CD4-positive, alpha-beta memory T cell (primary cell): Measurements from ENCODE around the gene KCNQ1. TPM values are rescaled to one million over a fixed set of nuclear protein-coding genes. Genes with fewer than 3 reads are reported as not detected.

Experiments used
- CTCF ChIA-PET: fragments of 350-600 bp; sonication (Branson Sonifier 250); formaldehyde crosslinking; loops from one replicate; lab custom pipeline; 2021; ENCODE audit warnings: inconsistent platforms; ENCODE audit not compliant: partially characterized antibody; lab: Charles Lee
- POLR2A ChIA-PET: fragments of 350-600 bp; sonication (Branson Sonifier 250); formaldehyde crosslinking; loops from one replicate; lab custom pipeline; 2021; ENCODE audit not compliant: partially characterized antibody; lab: Charles Lee
- DNase-seq, 5 donors: peaks; one replicate each; pipeline versions ENCODE4 v3.0.0 to v3.0.0-alpha.2; 2020 to 2022; ENCODE audit warnings: mixed read lengths in 1 of 5
- H3K27ac ChIP-seq: one replicate; pipeline ENCODE4 v1.7.0; 2013; ENCODE audit warnings: low read depth, low read length
- H3K27me3 ChIP-seq: 2 replicates; pipeline ENCODE4 v1.7.0; 2013; ENCODE audit warnings: mild to moderate bottlenecking, low read length, moderate library complexity; ENCODE audit not compliant: insufficient read depth
- H3K36me3 ChIP-seq: 2 replicates; pipeline ENCODE4 v1.7.0; 2013; ENCODE audit warnings: mild to moderate bottlenecking, low read length, moderate library complexity; ENCODE audit not compliant: insufficient read depth
- H3K4me1 ChIP-seq: 2 replicates; pipeline ENCODE4 v1.7.0; 2013; ENCODE audit warnings: mild to moderate bottlenecking, low read length, moderate library complexity; ENCODE audit not compliant: insufficient read depth
- H3K4me3 ChIP-seq, 2 donors: one replicate each; pipeline ENCODE4 v1.7.0; 2013; ENCODE audit warnings: low read length in 2 of 2, mild to moderate bottlenecking in 1 of 2
- H3K9me3 ChIP-seq, 2 donors: one replicate each; pipeline ENCODE4 v1.7.0; 2013; ENCODE audit warnings: low read length in 2 of 2, control low read depth in 1 of 2; ENCODE audit not compliant: control insufficient read depth in 1 of 2
- H3K27ac Mint-ChIP-seq, 7 donors: one replicate each; pipeline ENCODE4 v1.8.0; 2020 to 2021; ENCODE audit warnings: mixed read lengths in 7 of 7, mild to moderate bottlenecking in 6 of 7, inconsistent platforms in 3 of 7, moderate library complexity in 3 of 7
- H3K27me3 Mint-ChIP-seq, 2 donors: one replicate each; pipeline ENCODE4 v1.8.0; 2020 to 2021; ENCODE audit warnings: mixed read lengths in 2 of 2
- H3K36me3 Mint-ChIP-seq, 2 donors: one replicate each; pipeline ENCODE4 v1.8.0; 2020 to 2021; ENCODE audit warnings: mixed read lengths in 2 of 2, inconsistent platforms in 1 of 2, mild to moderate bottlenecking in 1 of 2
- H3K4me1 Mint-ChIP-seq, 4 donors: one replicate each; pipeline ENCODE4 v1.8.0; 2020 to 2021; ENCODE audit warnings: mixed read lengths in 4 of 4, mild to moderate bottlenecking in 1 of 4
- H3K4me3 Mint-ChIP-seq, 8 donors: one replicate each; pipeline ENCODE4 v1.8.0; 2020 to 2021; ENCODE audit warnings: mixed read lengths in 8 of 8, mild to moderate bottlenecking in 7 of 8, moderate library complexity in 6 of 8, inconsistent platforms in 3 of 8
- H3K9me3 Mint-ChIP-seq, 8 donors: one replicate each; pipeline ENCODE4 v1.8.0; 2020 to 2021; ENCODE audit warnings: mixed read lengths in 8 of 8, mild to moderate bottlenecking in 5 of 8, inconsistent platforms in 3 of 8, moderate library complexity in 1 of 8
- intact Hi-C: fragments of 100-400 bp; cut with micrococcal nuclease; formaldehyde crosslinking; loops from one replicate; pipeline ENCODE4 v1.15.1; 2023
- polyA plus RNA-seq, 2 donors: library from polyadenylated mRNA; unstranded; fragments of 300-500 nt; fragmentation: Illumina TruSeq; gene quantifications; one replicate each; pipeline ENCODE4 v1.2.3, GENCODE V29; 2021
- total RNA-seq, 2 experiments: library from RNA; stranded (reverse); gene quantifications; one replicate each; pipeline ENCODE4 v1.2.3, GENCODE V29; 2021

Gene KCNQ1
- total and polyA plus RNA-seq, 4 experiments from 2014 or later = 5.4 to 21.7 (median 21.5) TPM

GRCh38 chr11:2746401-2747247 lies 301.8 kb downstream of the KCNQ1 start:
- H3K36me3 ChIP-seq = no peaks in the 10 kb centered on the region
- no peak overlapping the region for H3K27ac Mint-ChIP-seq
- no peak overlapping the region for H3K4me3 Mint-ChIP-seq
- H3K36me3 Mint-ChIP-seq = peaks cover 0 to 5% of the 10 kb centered on the region in 2 donors
- no peaks in the 10 kb centered on the region for H3K4me1 Mint-ChIP-seq
- no peaks in the 10 kb centered on the region for H3K27me3 Mint-ChIP-seq
- H3K9me3 ChIP-seq = no peaks in the 10 kb centered on the region
- no peaks in the 10 kb centered on the region for H3K9me3 Mint-ChIP-seq
- H3K27me3 ChIP-seq = no peaks in the 10 kb centered on the region
- intact Hi-C loops = no loop called here
- H3K27ac ChIP-seq = no peak overlapping the region
- no peak overlapping the region for H3K4me3 ChIP-seq
- POLR2A ChIA-PET = no interaction called here
- DNase-seq = no peak
- CTCF ChIA-PET = no interaction called here
- no peaks in the 10 kb centered on the region for H3K4me1 ChIP-seq

GRCh38 chr11:2747248-2748027 lies 302.6 kb downstream of the KCNQ1 start:
- H3K27me3 ChIP-seq = no peaks in the 10 kb centered on the region
- intact Hi-C loops = no loop called here
- peaks cover 0 to 1% (median 0%) of the 10 kb centered on the region in 4 donors for H3K4me1 Mint-ChIP-seq
- no peak overlapping the region for H3K4me3 Mint-ChIP-seq
- no peaks in the 10 kb centered on the region for H3K9me3 ChIP-seq
- no peaks in the 10 kb centered on the region for H3K9me3 Mint-ChIP-seq
- H3K36me3 ChIP-seq = no peaks in the 10 kb centered on the region
- no peak overlapping the region for H3K4me3 ChIP-seq
- H3K27ac Mint-ChIP-seq = no peak overlapping the region
- H3K27me3 Mint-ChIP-seq = no peaks in the 10 kb centered on the region
- H3K36me3 Mint-ChIP-seq = peaks cover 2 to 5% of the 10 kb centered on the region in 2 donors
- no peak for DNase-seq
- ChIA-PET CTCF (no interaction called here), POLR2A (no interaction called here)
- no peaks in the 10 kb centered on the region for H3K4me1 ChIP-seq
- H3K27ac ChIP-seq = no peak overlapping the region

- Mint-ChIP-seq H3K27me3 (no peaks in the 10 kb centered on the region), H3K4me3 (no peak overlapping the region), H3K4me1 (peaks cover 0 to 1% (median 0%) of the 10 kb centered on the region in 4 donors), H3K36me3 (peaks cover 2 to 5% of the 10 kb centered on the region in 2 donors), H3K9me3 (peaks cover 0 to 3% (median 0%) of the 10 kb centered on the region in 8 donors), H3K27ac (no peak overlapping the region)
- no peak overlapping the region for H3K4me3 ChIP-seq
- no peaks in the 10 kb centered on the region for H3K27me3 ChIP-seq
- ChIA-PET CTCF (no interaction called here), POLR2A (no interaction called here)
- H3K9me3 ChIP-seq = no peaks in the 10 kb centered on the region
- no peak overlapping the region for H3K27ac ChIP-seq
- H3K4me1 ChIP-seq = no peaks in the 10 kb centered on the region
- no peaks in the 10 kb centered on the region for H3K36me3 ChIP-seq
- DNase-seq = no peak
- intact Hi-C loops = no loop called here
These were observed 303.4 kb downstream of the KCNQ1 start for GRCh38 chr11:2748061-2748813.

GRCh38 chr11:2748814-2749554 lies 304.2 kb downstream of the KCNQ1 start:
- Mint-ChIP-seq H3K36me3 (peaks cover 2 to 10% of the 10 kb centered on the region in 2 donors), H3K27ac (peak overlapping the region in 1 of 7 donors; percentile 54)
- no peak for DNase-seq

GRCh38 chr11:2750101-2750681 lies 305.4 kb downstream of the KCNQ1 start:
- CTCF ChIA-PET = no interaction called here
- H3K9me3 ChIP-seq = no peaks in the 10 kb centered on the region
- no peak overlapping the region for H3K27ac Mint-ChIP-seq
- no peaks in the 10 kb centered on the region for H3K27me3 Mint-ChIP-seq
- H3K36me3 Mint-ChIP-seq = peaks cover 2 to 15% of the 10 kb centered on the region in 2 donors
- H3K27ac ChIP-seq = no peak overlapping the region
- peaks cover 0 to 1% (median 0%) of the 10 kb centered on the region in 4 donors for H3K4me1 Mint-ChIP-seq
- no peaks in the 10 kb centered on the region for H3K27me3 ChIP-seq
- POLR2A ChIA-PET = no interaction called here
- no peak overlapping the region for H3K4me3 ChIP-seq
- intact Hi-C loops = no loop called here
- H3K4me1 ChIP-seq = no peaks in the 10 kb centered on the region
- no peak overlapping the region for H3K4me3 Mint-ChIP-seq
- DNase-seq = no peak
- no peaks in the 10 kb centered on the region for H3K36me3 ChIP-seq
- H3K9me3 Mint-ChIP-seq = peaks cover 0 to 3% (median 0%) of the 10 kb centered on the region in 8 donors

More at GRCh38 chr11:2748814-2749554, 304.2 kb downstream of the KCNQ1 start:
- Histone ChIP-seq H3K27ac (no peak overlapping the region), H3K36me3 (no peaks in the 10 kb centered on the region), H3K9me3 (no peaks in the 10 kb centered on the region), H3K4me3 (no peak overlapping the region), H3K27me3 (no peaks in the 10 kb centered on the region), H3K4me1 (no peaks in the 10 kb centered on the region)
- H3K4me3 Mint-ChIP-seq = peak overlapping the region in 1 of 8 donors; percentile 8
- intact Hi-C loops = no loop called here
- POLR2A ChIA-PET = no interaction called here
- H3K4me1 Mint-ChIP-seq = peaks cover 0 to 1% (median 0%) of the 10 kb centered on the region in 4 donors
- no peaks in the 10 kb centered on the region for H3K27me3 Mint-ChIP-seq
- CTCF ChIA-PET = no interaction called here
- peaks cover 0 to 3% (median 0%) of the 10 kb centered on the region in 8 donors for H3K9me3 Mint-ChIP-seq

- no peak for DNase-seq
- Mint-ChIP-seq H3K4me3 (no peak overlapping the region), H3K4me1 (peaks cover 0 to 1% (median 0%) of the 10 kb centered on the region in 4 donors), H3K27ac (no peak overlapping the region), H3K9me3 (peaks cover 0 to 6% (median 0%) of the 10 kb centered on the region in 8 donors), H3K36me3 (peaks cover 2 to 20% of the 10 kb centered on the region in 2 donors), H3K27me3 (no peaks in the 10 kb centered on the region)
- POLR2A ChIA-PET = no interaction called here
- no peaks in the 10 kb centered on the region for H3K4me1 ChIP-seq
- CTCF ChIA-PET = no interaction called here
- no peaks in the 10 kb centered on the region for H3K9me3 ChIP-seq
- H3K36me3 ChIP-seq = no peaks in the 10 kb centered on the region
- H3K27me3 ChIP-seq = no peaks in the 10 kb centered on the region
- no peak overlapping the region for H3K4me3 ChIP-seq
- intact Hi-C loops = no loop called here
- H3K27ac ChIP-seq = no peak overlapping the region
These were observed 306.1 kb downstream of the KCNQ1 start for GRCh38 chr11:2750682-2751522.
